ENCODE data around the gene AP1S1.
"Not testable (repeated sequence)": the region's sequence is repeated elsewhere in the genome, so short reads cannot be mapped to it uniquely, and the experiment has no call there.

- TF ChIP-seq POLR2A, CTCF (IDR thresholded peaks at IDR 0.05): not testable (repeated sequence)
Observed at GRCh38 chr7:101121631-101121990, 32.7 kb upstream of the AP1S1 start.
